SK-MEL-5 (cell line): ENCODE measurements around the gene LRRC74B. TPM values are rescaled to one million over a fixed set of nuclear protein-coding genes. Genes with fewer than 3 reads are reported as not detected.
"Not testable (repeated sequence)": the region's sequence is repeated elsewhere in the genome, so short reads cannot be mapped to it uniquely, and the experiment has no call there.

Experiments
- DNase-seq: peaks from one replicate; pipeline ENCODE4 v3.0.0-alpha.2; 2016; ENCODE audit warnings: low read depth, low spot score
- in situ Hi-C: cut with HindIII; loops from 2 replicates; pipeline ENCODE4 v1.10.0; 2016; ENCODE audit warnings: low sequenced_read_pairs, high pct_unique_total_duplicates, low pct_unique_long_range_greater_than_20kb
- total RNA-seq: library from RNA; depleted of rRNA; stranded (reverse); fragments of >200 nt; shearing (Covaris generic); gene quantifications from 2 replicates; pipeline ENCODE4 v1.2.3, GENCODE V29; 2014

Gene LRRC74B
- total RNA-seq, 1 experiment from 2014 or later, result 0.03 TPM

- in situ Hi-C loops, result no loop called here
- DNase-seq, result no peak
These were observed 17.2 kb upstream of the LRRC74B start for GRCh38 chr22:21028277-21029251.

- in situ Hi-C loops, result no loop called here
These were observed 16.2 kb upstream of the LRRC74B start for GRCh38 chr22:21029486-21030025.

GRCh38 chr22:21030032-21030431, 15.7 kb upstream of the LRRC74B start:
- in situ Hi-C loops, result no loop called here
- DNase-seq, result no peak

More at GRCh38 chr22:21029486-21030025, 16.2 kb upstream of the LRRC74B start:
- no peak for DNase-seq

- in situ Hi-C loops, result no loop called here
These were observed 14.9 kb upstream of the LRRC74B start for GRCh38 chr22:21030621-21031544.

GRCh38 chr22:21031545-21032036, 14.2 kb upstream of the LRRC74B start:
- no peak for DNase-seq
- in situ Hi-C loops, result no loop called here

More at GRCh38 chr22:21030621-21031544, 14.9 kb upstream of the LRRC74B start:
- DNase-seq, result no peak

GRCh38 chr22:21032037-21032867, 13.5 kb upstream of the LRRC74B start, which contains the start of gene SLC7A4:
Gene SLC7A4, minus strand, starts transcription at chr22:21032561. Its CDS starts 749 bp downstream, at chr22:21031812.
- in situ Hi-C loops, result no loop called here
- DNase-seq, result no peak

GRCh38 chr22:21032868-21033688, 12.7 kb upstream of the LRRC74B start:
- peak; percentile 70 for DNase-seq
- in situ Hi-C loops, result no loop called here

GRCh38 chr22:21033895-21034294, 11.9 kb upstream of the LRRC74B start:
- no peak for DNase-seq
- in situ Hi-C loops, result no loop called here

GRCh38 chr22:21034989-21035388, 10.8 kb upstream of the LRRC74B start:
- DNase-seq, result no peak
- in situ Hi-C loops, result no loop called here

- DNase-seq, result no peak
- in situ Hi-C loops, result no loop called here
These were observed 7.3 kb upstream of the LRRC74B start for GRCh38 chr22:21038405-21038804.

- in situ Hi-C loops, DNase-seq: not testable (repeated sequence)
These were observed 6.6 kb upstream of the LRRC74B start for GRCh38 chr22:21039158-21039557.

GRCh38 chr22:21041937-21042336, 3.8 kb upstream of the LRRC74B start:
- no peak for DNase-seq
- in situ Hi-C loops, result no loop called here

GRCh38 chr22:21042978-21043859, 2.5 kb upstream of the LRRC74B start:
- DNase-seq, result no peak
- in situ Hi-C loops, result no loop called here

GRCh38 chr22:21043860-21044535, 1.7 kb upstream of the LRRC74B start:
- in situ Hi-C loops, result no loop called here
- no peak for DNase-seq
